Right renal pelvis (tissue), 4 donors: ENCODE results near the gene AP3B1. TPM values are rescaled to one million over a fixed set of nuclear protein-coding genes. Genes with fewer than 3 reads are reported as not detected.

Source experiments
- DNase-seq, 4 donors: peaks; one replicate each; pipeline ENCODE4 v3.0.0-alpha.2; 2013; ENCODE audit warnings: low read depth in 4 of 4, low spot score in 3 of 4, missing footprints in 1 of 4
- polyA plus RNA-seq, 4 donors: library from polyadenylated mRNA; unstranded; fragments of 120-200 nt; gene quantifications; one replicate each; pipeline ENCODE4 v1.2.1, GENCODE V29; 2013; ENCODE audit not compliant: insufficient read length in 4 of 4

AP3B1 gene
- polyA plus RNA-seq, 4 donors: 70.2 to 82.3 (median 75.7) TPM

- no peak for DNase-seq
Observed at GRCh38 chr5:77983482-77984199, 310.9 kb downstream of the AP3B1 start.

GRCh38 chr5:77981820-77982219, 312.7 kb downstream of the AP3B1 start:
- DNase-seq: no peak

GRCh38 chr5:77974576-77974975, 319.9 kb downstream of the AP3B1 start:
- DNase-seq: no peak

- no peak for DNase-seq
Observed at GRCh38 chr5:77973253-77973609, 321.3 kb downstream of the AP3B1 start.

GRCh38 chr5:77972469-77973252, 321.8 kb downstream of the AP3B1 start:
- DNase-seq: no peak

GRCh38 chr5:77971776-77972468, 322.6 kb downstream of the AP3B1 start:
- no peak for DNase-seq

- no peak for DNase-seq
Observed at GRCh38 chr5:77970891-77971290, 323.6 kb downstream of the AP3B1 start.

- DNase-seq: no peak
Observed at GRCh38 chr5:77963795-77964194, 330.7 kb downstream of the AP3B1 start.

- no peak for DNase-seq
Observed at GRCh38 chr5:77960863-77961396, 333.6 kb downstream of the AP3B1 start.

GRCh38 chr5:77960305-77960704, 334.2 kb downstream of the AP3B1 start:
- no peak for DNase-seq

- DNase-seq: no peak
Observed at GRCh38 chr5:77958642-77959330, 335.7 kb downstream of the AP3B1 start.

- no peak for DNase-seq
Observed at GRCh38 chr5:77957931-77958521, 336.5 kb downstream of the AP3B1 start.

- DNase-seq: no peak
Observed at GRCh38 chr5:77957516-77957915, 337.0 kb downstream of the AP3B1 start.

- no peak for DNase-seq
Observed at GRCh38 chr5:77957081-77957480, 337.4 kb downstream of the AP3B1 start.

- DNase-seq: no peak
Observed at GRCh38 chr5:77955577-77955976, 338.9 kb downstream of the AP3B1 start.

- DNase-seq: no peak
Observed at GRCh38 chr5:77953374-77953773, 341.1 kb downstream of the AP3B1 start.

GRCh38 chr5:77952636-77953212, 341.8 kb downstream of the AP3B1 start:
- no peak for DNase-seq
